Measurements from ENCODE around the gene DCC. TPM values are rescaled to one million over a fixed set of nuclear protein-coding genes. Genes with fewer than 3 reads are reported as not detected.

The DCC gene
- total and polyA plus RNA-seq, 9 of the 15 experiments (the other 6 are each of a cell fraction or from before 2014, with no cell fraction given), result not detected

DNA sequence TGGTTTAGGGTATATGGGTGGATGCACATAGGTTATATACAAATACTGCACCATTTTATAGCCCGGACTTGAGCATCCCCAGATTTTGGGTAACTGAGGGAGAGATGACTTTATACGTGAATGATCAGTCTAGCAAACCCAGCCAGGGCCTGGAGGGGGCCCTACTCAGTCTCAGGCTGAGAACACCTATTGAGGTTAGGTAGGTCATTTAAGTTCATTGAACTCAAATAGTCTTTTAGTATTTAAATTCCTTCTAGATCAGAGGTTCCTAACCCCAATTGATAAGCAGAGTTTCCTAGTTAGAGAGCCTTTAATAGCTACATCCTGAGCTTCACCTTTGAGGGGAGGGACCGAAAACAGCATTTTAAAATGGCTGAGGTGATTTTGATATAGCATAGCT lies 487.0 kb downstream of the DCC start:
- in situ Hi-C loops (cut with MboI), result no loop called here
- TF ChIP-seq MCM7 (IDR thresholded peaks at IDR 0.05), result no peak
- TF ChIP-seq BRCA1 (IDR thresholded peaks at IDR 0.05), result no peak
- TF ChIP-seq BRCA1 (CRISPR knock-in tag; IDR thresholded peaks at IDR 0.05), result no peak
- no peak for TF ChIP-seq KAT8 (IDR thresholded peaks at IDR 0.05; ENCODE audit: low read depth)
- TF ChIP-seq ETV5 (CRISPR knock-in tag; IDR thresholded peaks at IDR 0.05; ENCODE audit: low read depth), result no peak
- TF ChIP-seq HDGF (IDR thresholded peaks at IDR 0.05), result no peak
- TF ChIP-seq, protein P1, sequence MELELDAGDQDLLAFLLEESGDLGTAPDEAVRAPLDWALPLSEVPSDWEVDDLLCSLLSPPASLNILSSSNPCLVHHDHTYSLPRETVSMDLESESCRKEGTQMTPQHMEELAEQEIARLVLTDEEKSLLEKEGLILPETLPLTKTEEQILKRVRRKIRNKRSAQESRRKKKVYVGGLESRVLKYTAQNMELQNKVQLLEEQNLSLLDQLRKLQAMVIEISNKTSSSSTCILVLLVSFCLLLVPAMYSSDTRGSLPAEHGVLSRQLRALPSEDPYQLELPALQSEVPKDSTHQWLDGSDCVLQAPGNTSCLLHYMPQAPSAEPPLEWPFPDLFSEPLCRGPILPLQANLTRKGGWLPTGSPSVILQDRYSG (tag; conservative IDR thresholded peaks at IDR 0.05; ENCODE audit: low read depth), result no peak
- TF ChIP-seq TEAD1 (CRISPR knock-in tag; IDR thresholded peaks at IDR 0.05), result no peak
- TF ChIP-seq ZNF239 (CRISPR knock-in tag; IDR thresholded peaks at IDR 0.05), result no peak
- no peak for TF ChIP-seq BHLHE40 (IDR thresholded peaks at IDR 0.05; ENCODE audit: low read length)
- TF ChIP-seq, protein P2, sequence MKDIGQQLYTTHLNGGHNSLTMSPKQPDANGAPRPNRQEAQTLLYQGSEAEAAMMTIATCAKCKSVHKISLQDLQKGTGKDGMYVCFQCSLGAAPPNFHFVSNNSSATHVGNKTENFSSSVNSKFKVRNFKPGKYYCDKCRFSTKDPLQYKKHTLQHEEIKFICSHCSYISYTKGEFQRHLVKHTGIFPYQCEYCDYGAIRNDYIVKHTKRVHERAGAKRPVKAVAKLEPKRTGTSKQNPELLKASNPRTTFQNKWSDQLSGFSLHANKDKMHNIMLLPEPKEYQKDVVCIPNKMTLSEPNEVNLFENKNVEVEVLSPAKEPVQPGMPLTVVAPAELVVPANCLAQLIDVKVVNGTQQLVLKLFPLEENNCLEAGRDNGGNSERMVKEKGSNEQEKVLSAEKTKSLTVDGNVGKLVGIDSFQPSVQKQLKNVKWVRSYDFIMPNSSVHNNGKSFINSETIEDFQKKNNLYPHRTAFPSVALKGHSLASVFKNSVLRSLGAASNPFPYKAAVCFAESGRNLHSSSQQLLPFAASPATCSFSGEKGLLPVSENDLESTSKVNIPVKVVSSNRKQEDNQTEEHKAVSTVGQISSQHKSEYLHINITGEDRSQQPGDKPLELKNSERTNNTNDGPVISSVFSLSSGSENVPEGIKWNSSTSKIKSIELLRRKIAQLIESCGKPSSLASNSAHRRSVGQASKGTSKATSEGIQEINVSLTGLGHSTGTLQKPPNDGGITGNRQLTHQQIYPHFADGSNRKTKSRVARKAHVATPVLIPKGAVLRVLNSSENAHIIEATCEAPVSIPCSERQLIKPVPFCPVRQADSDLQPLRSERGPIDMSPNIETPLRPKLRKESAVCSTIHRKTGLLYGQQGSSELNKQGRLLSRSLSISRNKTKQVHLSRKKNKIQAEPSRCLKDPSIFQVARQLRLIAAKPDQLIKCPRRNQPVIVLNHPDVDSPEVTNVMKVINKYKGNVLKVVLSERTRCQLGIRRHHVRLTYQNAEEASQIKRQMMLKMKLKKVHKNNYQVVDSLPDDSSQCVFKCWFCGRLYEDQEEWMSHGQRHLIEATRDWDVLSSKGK (CRISPR knock-in tag; IDR thresholded peaks at IDR 0.05), result no peak
- no peak for TF ChIP-seq BRD4 (IDR thresholded peaks at IDR 0.05)
- no peak for TF ChIP-seq ZNF24 (IDR thresholded peaks at IDR 0.05)
- TF ChIP-seq PHF21A (IDR thresholded peaks at IDR 0.05; ENCODE audit: borderline replicate concordance, low read depth), result no peak
- no peak for TF ChIP-seq MAFF (IDR thresholded peaks at IDR 0.05; ENCODE audit: low read length)
- TF ChIP-seq, protein P3, sequence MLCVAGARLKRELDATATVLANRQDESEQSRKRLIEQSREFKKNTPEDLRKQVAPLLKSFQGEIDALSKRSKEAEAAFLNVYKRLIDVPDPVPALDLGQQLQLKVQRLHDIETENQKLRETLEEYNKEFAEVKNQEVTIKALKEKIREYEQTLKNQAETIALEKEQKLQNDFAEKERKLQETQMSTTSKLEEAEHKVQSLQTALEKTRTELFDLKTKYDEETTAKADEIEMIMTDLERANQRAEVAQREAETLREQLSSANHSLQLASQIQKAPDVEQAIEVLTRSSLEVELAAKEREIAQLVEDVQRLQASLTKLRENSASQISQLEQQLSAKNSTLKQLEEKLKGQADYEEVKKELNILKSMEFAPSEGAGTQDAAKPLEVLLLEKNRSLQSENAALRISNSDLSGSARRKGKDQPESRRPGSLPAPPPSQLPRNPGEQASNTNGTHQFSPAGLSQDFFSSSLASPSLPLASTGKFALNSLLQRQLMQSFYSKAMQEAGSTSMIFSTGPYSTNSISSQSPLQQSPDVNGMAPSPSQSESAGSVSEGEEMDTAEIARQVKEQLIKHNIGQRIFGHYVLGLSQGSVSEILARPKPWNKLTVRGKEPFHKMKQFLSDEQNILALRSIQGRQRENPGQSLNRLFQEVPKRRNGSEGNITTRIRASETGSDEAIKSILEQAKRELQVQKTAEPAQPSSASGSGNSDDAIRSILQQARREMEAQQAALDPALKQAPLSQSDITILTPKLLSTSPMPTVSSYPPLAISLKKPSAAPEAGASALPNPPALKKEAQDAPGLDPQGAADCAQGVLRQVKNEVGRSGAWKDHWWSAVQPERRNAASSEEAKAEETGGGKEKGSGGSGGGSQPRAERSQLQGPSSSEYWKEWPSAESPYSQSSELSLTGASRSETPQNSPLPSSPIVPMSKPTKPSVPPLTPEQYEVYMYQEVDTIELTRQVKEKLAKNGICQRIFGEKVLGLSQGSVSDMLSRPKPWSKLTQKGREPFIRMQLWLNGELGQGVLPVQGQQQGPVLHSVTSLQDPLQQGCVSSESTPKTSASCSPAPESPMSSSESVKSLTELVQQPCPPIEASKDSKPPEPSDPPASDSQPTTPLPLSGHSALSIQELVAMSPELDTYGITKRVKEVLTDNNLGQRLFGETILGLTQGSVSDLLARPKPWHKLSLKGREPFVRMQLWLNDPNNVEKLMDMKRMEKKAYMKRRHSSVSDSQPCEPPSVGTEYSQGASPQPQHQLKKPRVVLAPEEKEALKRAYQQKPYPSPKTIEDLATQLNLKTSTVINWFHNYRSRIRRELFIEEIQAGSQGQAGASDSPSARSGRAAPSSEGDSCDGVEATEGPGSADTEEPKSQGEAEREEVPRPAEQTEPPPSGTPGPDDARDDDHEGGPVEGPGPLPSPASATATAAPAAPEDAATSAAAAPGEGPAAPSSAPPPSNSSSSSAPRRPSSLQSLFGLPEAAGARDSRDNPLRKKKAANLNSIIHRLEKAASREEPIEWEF (CRISPR knock-in tag; IDR thresholded peaks at IDR 0.05), result no peak
- Histone ChIP-seq H3K36me3 (ENCODE audit: control insufficient read depth, insufficient read depth, low read length) (no peaks in the 10 kb centered on the region), H3K27ac (ENCODE audit: extremely low read depth, low read depth, low read length) (no peak overlapping the region), H4K20me1 (replicated peaks; ENCODE audit: control insufficient read depth, insufficient read depth, low read length) (no peaks in the 10 kb centered on the region), H3K9ac (ENCODE audit: insufficient read depth in 1 of 2, low read depth in 2 of 2, low read length in 2 of 2) (no peak overlapping the region), H3K4me2 (ENCODE audit: insufficient read depth, low read length) (no peak overlapping the region), H3K9me1 (ENCODE audit: control insufficient read depth, insufficient read depth, low read length) (no peaks in the 10 kb centered on the region), H3K4me3 (no peak overlapping the region), H3K9me3 (replicated peaks; ENCODE audit: control insufficient read depth, insufficient read depth, low read depth, low read length) (no peaks in the 10 kb centered on the region), H2AFZ (ENCODE audit: low read depth, low read length) (no peak overlapping the region), H3K4me1 (replicated peaks in 1 of 2; ENCODE audit: control insufficient read depth in 2 of 2, insufficient read depth in 2 of 2, low read length in 2 of 2) (no peaks in the 10 kb centered on the region), H3K27me3 (ENCODE audit: control insufficient read depth in 2 of 2, insufficient read depth in 2 of 2, low read length in 2 of 2) (no peaks in the 10 kb centered on the region), H3K79me2 (ENCODE audit: control insufficient read depth, insufficient read depth, low read length) (no peaks in the 10 kb centered on the region)
- CTCF ChIA-PET (ENCODE audit: low intra/inter-chr PET ratio), result no interaction called here
- 0% methylated on average over 3 of the region's 3 CpGs for WGBS (ENCODE audit: insufficient coverage, low coverage, missing lambda C conversion rate)
- no TSS peak for BruUV-seq (replicated peaks)
- FAIRE-seq (no peak), DNase-seq (ENCODE audit: extremely low read depth in 1 of 4, low spot score in 3 of 4) (no peak), ATAC-seq (no peak)
- intact Hi-C loops (cut with micrococcal nuclease), result no loop called here
- POLR2A ChIA-PET, result no interaction called here

All from K562 (cell line).